H9 (cell line): Measurements from ENCODE around the gene CAPN9. TPM values are rescaled to one million over a fixed set of nuclear protein-coding genes. Genes with fewer than 3 reads are reported as not detected.

Source experiments
- DNase-seq: peaks from one replicate; pipeline ENCODE4 v3.0.0-alpha.2; 2017
- H2AFZ ChIP-seq: one replicate; pipeline ENCODE4 v1.6.1; 2013; ENCODE audit warnings: mild to moderate bottlenecking, low read length, control low read depth, moderate library complexity
- H2AK5ac ChIP-seq: 2 replicates; pipeline ENCODE4 v1.6.1; 2013; ENCODE audit warnings: low read length, control low read depth, mixed read lengths; ENCODE audit not compliant: insufficient read length
- H2BK120ac ChIP-seq: one replicate; pipeline ENCODE4 v1.6.1; 2013; ENCODE audit warnings: low read depth, mild to moderate bottlenecking, low read length, control low read depth, inconsistent platforms; ENCODE audit not compliant: poor library complexity, severe bottlenecking
- H2BK12ac ChIP-seq: 2 replicates; pipeline ENCODE4 v1.6.1; 2013; ENCODE audit warnings: low read length, control low read depth, mixed read lengths, low read depth; ENCODE audit not compliant: insufficient read length
- H2BK15ac ChIP-seq: 2 replicates; pipeline ENCODE4 v1.6.1; 2013; ENCODE audit warnings: low read depth, low read length, control low read depth
- H2BK20ac ChIP-seq: one replicate; pipeline ENCODE4 v1.6.1; 2013; ENCODE audit warnings: low read depth, mild to moderate bottlenecking, low read length, control low read depth, inconsistent platforms; ENCODE audit not compliant: poor library complexity, severe bottlenecking
- H2BK5ac ChIP-seq: 2 replicates; pipeline ENCODE4 v1.6.1; 2013; ENCODE audit warnings: low read length, control low read depth, mixed read lengths; ENCODE audit not compliant: insufficient read length
- H3K14ac ChIP-seq: 2 replicates; pipeline ENCODE4 v1.6.1; 2013; ENCODE audit warnings: low read length, control low read depth; ENCODE audit not compliant: insufficient read depth
- H3K18ac ChIP-seq: 2 replicates; pipeline ENCODE4 v1.6.1; 2013; ENCODE audit warnings: low read depth, mild to moderate bottlenecking, mixed read lengths, low read length, control low read depth; ENCODE audit not compliant: insufficient read length
- H3K23ac ChIP-seq: 2 replicates; pipeline ENCODE4 v1.6.1; 2013; ENCODE audit warnings: low read length, control low read depth, mixed read lengths, low read depth; ENCODE audit not compliant: insufficient read length
- H3K23me2 ChIP-seq: 2 replicates; pipeline ENCODE4 v1.6.1; 2013; ENCODE audit warnings: low read depth, mild to moderate bottlenecking, mixed read lengths, low read length, control low read depth; ENCODE audit not compliant: insufficient read length, poor library complexity, severe bottlenecking
- H3K27ac ChIP-seq: 2 replicates; pipeline ENCODE4 v1.5.1; 2013; ENCODE audit warnings: low read length, control low read depth, mixed read lengths, low read depth; ENCODE audit not compliant: insufficient read length
- H3K27me3 ChIP-seq: 2 replicates; pipeline ENCODE4 v1.6.1; 2013; ENCODE audit warnings: low read length, control low read depth, inconsistent platforms; ENCODE audit not compliant: insufficient read depth
- H3K4ac ChIP-seq: 2 replicates; pipeline ENCODE4 v1.6.1; 2013; ENCODE audit warnings: low read depth, mild to moderate bottlenecking, control low read depth, inconsistent platforms, low read length, moderate library complexity
- H3K4me1 ChIP-seq: 2 replicates; pipeline ENCODE4 v1.6.1; 2013; ENCODE audit warnings: low read length, control low read depth, inconsistent platforms; ENCODE audit not compliant: insufficient read depth
- H3K4me2 ChIP-seq: 2 replicates; pipeline ENCODE4 v1.6.1; 2013; ENCODE audit warnings: low read length, control low read depth, mixed read lengths; ENCODE audit not compliant: insufficient read length, insufficient read depth
- H3K56ac ChIP-seq: 2 replicates; pipeline ENCODE4 v1.6.1; 2013; ENCODE audit warnings: low read depth, mild to moderate bottlenecking, mixed read lengths, low read length, control low read depth; ENCODE audit not compliant: insufficient read length
- H3K79me1 ChIP-seq: 2 replicates; pipeline ENCODE4 v1.6.1; 2013; ENCODE audit warnings: low read depth, mild to moderate bottlenecking, moderate library complexity, low read length, control low read depth, inconsistent platforms; ENCODE audit not compliant: insufficient read depth, poor library complexity, severe bottlenecking
- H3K79me2 ChIP-seq: 2 replicates; pipeline ENCODE4 v1.6.1; 2013; ENCODE audit warnings: low read length, control low read depth, inconsistent platforms; ENCODE audit not compliant: insufficient read depth
- H3K9ac ChIP-seq: 2 replicates; pipeline ENCODE4 v1.6.1; 2013; ENCODE audit warnings: low read length, control low read depth, mixed read lengths; ENCODE audit not compliant: insufficient read length; ENCODE audit errors: extremely low read depth
- H3K9me3 ChIP-seq: one replicate; pipeline ENCODE4 v1.6.1; 2013; ENCODE audit warnings: low read depth, low read length, inconsistent platforms; ENCODE audit not compliant: control insufficient read depth
- H3T11ph ChIP-seq: one replicate; pipeline ENCODE4 v1.6.1; 2013; ENCODE audit warnings: mild to moderate bottlenecking, low read length, control low read depth, inconsistent platforms
- H4K20me1 ChIP-seq: one replicate; pipeline ENCODE4 v1.6.1; 2013; ENCODE audit not compliant: control insufficient read depth, insufficient read length, insufficient read depth
- H4K5ac ChIP-seq: 2 replicates; pipeline ENCODE4 v1.6.1; 2013; ENCODE audit warnings: low read depth, mild to moderate bottlenecking, mixed read lengths, low read length, control low read depth; ENCODE audit not compliant: insufficient read length
- H4K8ac ChIP-seq: replicated peaks from 2 replicates; pipeline ENCODE4 v1.6.1; 2013; ENCODE audit warnings: low read length, control low read depth, mixed read lengths, low read depth; ENCODE audit not compliant: insufficient read length
- H4K91ac ChIP-seq: 2 replicates; pipeline ENCODE4 v1.6.1; 2013; ENCODE audit warnings: low read depth, mild to moderate bottlenecking, moderate library complexity, mixed read lengths, low read length, control low read depth; ENCODE audit not compliant: insufficient read length
- H3K27ac Mint-ChIP-seq, 3 experiments: 2 replicates in 2 of 3; 3 replicates in 1 of 3; pipeline ENCODE4 v1.8.0; 2020 to 2021; ENCODE audit warnings: mixed read lengths in 3 of 3, mild to moderate bottlenecking in 1 of 3, moderate library complexity in 1 of 3
- H3K27me3 Mint-ChIP-seq: 2 replicates; pipeline ENCODE4 v1.8.0; 2021; ENCODE audit warnings: low read depth, mild to moderate bottlenecking, moderate library complexity, mixed read lengths
- H3K36me3 Mint-ChIP-seq, 3 experiments: 2 replicates in 2 of 3; 3 replicates in 1 of 3; pipeline ENCODE4 v1.8.0; 2020 to 2021; ENCODE audit warnings: low read depth in 3 of 3, mixed read lengths in 3 of 3; ENCODE audit not compliant: insufficient read depth in 1 of 3
- H3K4me1 Mint-ChIP-seq, 2 experiments: 2 replicates each; pipeline ENCODE4 v1.8.0; 2020; ENCODE audit warnings: mixed read lengths in 2 of 2
- H3K4me3 Mint-ChIP-seq, 2 experiments: 2 replicates in 1 of 2; 3 replicates in 1 of 2; pipeline ENCODE4 v1.8.0; 2020 to 2021; ENCODE audit warnings: mild to moderate bottlenecking in 2 of 2, mixed read lengths in 2 of 2, moderate library complexity in 1 of 2
- H3K9me3 Mint-ChIP-seq, 2 experiments: 2 replicates in 1 of 2; 3 replicates in 1 of 2; pipeline ENCODE4 v1.8.0; 2020; ENCODE audit warnings: mild to moderate bottlenecking in 2 of 2, mixed read lengths in 2 of 2, moderate library complexity in 1 of 2
- CTCF ChIP-seq: fragments of 200-600 bp; sonication (generic); conservative IDR thresholded peaks from 3 replicates; pipeline ENCODE4 v1.8.0; 2021; ENCODE audit warnings: antibody characterized with exemption, mild to moderate bottlenecking
- WGBS: extraction: QIAGEN DNeasy Blood & Tissue Kit; methylation state at CpG from one replicate; pipeline ENCODE4 v1.1.7; 2013; ENCODE audit warnings: missing lambda C conversion rate, low lambda C conversion rate, mixed read lengths; ENCODE audit not compliant: insufficient read length; ENCODE audit errors: extremely low coverage; 5-methylcytosine and 5-hydroxymethylcytosine counted together
- total RNA-seq: library from RNA; stranded (reverse); gene quantifications from 2 replicates; pipeline ENCODE4 v1.2.1, GENCODE V29; 2021

Gene CAPN9
- total RNA-seq, 1 experiment from 2014 or later = 0.22 TPM

GRCh38 chr1:230781594-230781993, 34.4 kb downstream of the CAPN9 start:
- Histone ChIP-seq H2BK15ac (no peak overlapping the region), H3T11ph (no peak overlapping the region), H4K91ac (no peak overlapping the region), H2BK12ac (no peak overlapping the region), H3K79me1 (no peaks in the 10 kb centered on the region), H3K14ac (no peak overlapping the region), H3K79me2 (no peaks in the 10 kb centered on the region), H3K4me1 (no peaks in the 10 kb centered on the region; the same call in 1 of the 2 replicates), H3K56ac (no peak overlapping the region), H4K8ac (no peak overlapping the region), H2BK20ac (no peak overlapping the region), H4K20me1 (no peaks in the 10 kb centered on the region), H3K23ac (no peak overlapping the region), H3K9me3 (no peaks in the 10 kb centered on the region), H3K27me3 (peaks cover 47% of the 10 kb centered on the region), H3K27ac (no peak overlapping the region), H3K18ac (no peak overlapping the region), H2BK5ac (no peak overlapping the region), H3K4ac (no peak overlapping the region), H3K23me2 (no peaks in the 10 kb centered on the region), H2AFZ (no peak overlapping the region), H2BK120ac (no peak overlapping the region), H3K9ac (no peak overlapping the region), H4K5ac (no peak overlapping the region), H2AK5ac (no peak overlapping the region), H3K4me2 (no peak overlapping the region)
- Mint-ChIP-seq H3K4me1 (peaks cover 30 to 35% of the 10 kb centered on the region in 2 experiments), H3K4me3 (no peak overlapping the region), H3K27me3 (no peaks in the 10 kb centered on the region; the same call in 1 of the 2 replicates), H3K9me3 (peaks cover 3 to 7% of the 10 kb centered on the region in 2 experiments; a peak in 4 of 5 replicates), H3K36me3 (no peaks in the 10 kb centered on the region), H3K27ac (no peak overlapping the region)
- no peak for TF ChIP-seq CTCF
- no CpG with 5 or more reads among the region's 3 CpGs for WGBS
- DNase-seq = no peak
